GM13976 (cell line): ENCODE results near the gene FGD4.

Experiments
- DNase-seq: peaks from one replicate; pipeline ENCODE4 v3.0.0; 2012; ENCODE audit warnings: low spot score
- in situ Hi-C: fragments of 300-500 bp; cut with MboI; formaldehyde crosslinking; loops from one replicate; pipeline ENCODE4 v1.12.0; 2022; ENCODE audit warnings: low sequenced_read_pairs, mixed read lengths, inconsistent platforms; ENCODE audit not compliant: unreplicated experiment
- TF ChIP-seq, protein P1 (sequence below): IDR thresholded peaks from 2 replicates; pipeline ENCODE4 v1.5.1; 2012; ENCODE audit warnings: borderline replicate concordance, mild to moderate bottlenecking; ENCODE audit not compliant: insufficient read depth; ENCODE audit errors: extremely low read depth, missing control alignments, control extremely low read depth

FGD4 gene

DNA sequence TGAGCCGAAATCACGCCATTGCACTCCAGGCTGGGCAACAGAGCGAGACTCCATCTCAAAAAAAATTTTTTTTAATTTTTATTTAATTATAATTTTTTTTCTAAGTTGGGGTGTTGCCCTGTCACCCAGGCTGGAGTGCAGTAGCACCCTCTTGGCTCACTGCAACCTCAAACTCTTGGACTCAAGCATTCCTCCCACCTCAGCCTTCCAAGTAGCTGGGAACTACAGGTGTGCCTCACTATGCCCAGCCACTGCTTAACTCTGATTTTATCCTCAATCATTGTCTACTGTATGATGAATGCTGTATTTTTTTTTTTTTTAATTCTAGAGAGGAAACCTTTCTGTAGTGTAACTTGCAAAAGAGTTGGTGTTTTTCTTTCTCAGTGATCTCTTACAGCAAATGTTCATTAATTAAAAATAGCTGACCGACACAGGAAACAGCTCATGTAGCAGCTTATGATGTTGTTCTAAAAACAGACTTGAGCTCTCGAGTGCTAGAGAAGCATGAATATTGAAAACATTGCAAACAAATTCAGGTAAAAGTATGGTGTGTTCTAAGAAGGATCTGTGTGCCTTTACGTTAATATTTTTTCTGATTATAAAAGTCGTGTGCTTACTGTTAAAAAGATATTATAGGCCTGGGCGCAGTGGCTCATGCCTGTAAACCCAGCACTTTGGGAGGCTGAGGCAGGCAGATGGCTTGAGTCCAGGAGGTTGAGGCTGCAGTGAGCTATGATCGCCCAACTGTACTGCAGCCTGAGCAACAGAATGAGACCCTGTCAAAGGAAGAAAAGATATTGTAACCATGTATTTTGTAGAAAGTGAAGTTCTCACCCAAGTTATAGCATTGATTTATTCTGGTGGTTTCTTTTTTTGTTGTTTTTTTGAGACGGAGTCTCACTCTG, 68.9 kb downstream of the FGD4 start:
- in situ Hi-C loops, result loop anchor here (25.0 kb wide), 1 partner anchor 1544 kb away; the partner anchor contains the start of gene ALG10
- no peak for DNase-seq
- TF ChIP-seq, protein P1, sequence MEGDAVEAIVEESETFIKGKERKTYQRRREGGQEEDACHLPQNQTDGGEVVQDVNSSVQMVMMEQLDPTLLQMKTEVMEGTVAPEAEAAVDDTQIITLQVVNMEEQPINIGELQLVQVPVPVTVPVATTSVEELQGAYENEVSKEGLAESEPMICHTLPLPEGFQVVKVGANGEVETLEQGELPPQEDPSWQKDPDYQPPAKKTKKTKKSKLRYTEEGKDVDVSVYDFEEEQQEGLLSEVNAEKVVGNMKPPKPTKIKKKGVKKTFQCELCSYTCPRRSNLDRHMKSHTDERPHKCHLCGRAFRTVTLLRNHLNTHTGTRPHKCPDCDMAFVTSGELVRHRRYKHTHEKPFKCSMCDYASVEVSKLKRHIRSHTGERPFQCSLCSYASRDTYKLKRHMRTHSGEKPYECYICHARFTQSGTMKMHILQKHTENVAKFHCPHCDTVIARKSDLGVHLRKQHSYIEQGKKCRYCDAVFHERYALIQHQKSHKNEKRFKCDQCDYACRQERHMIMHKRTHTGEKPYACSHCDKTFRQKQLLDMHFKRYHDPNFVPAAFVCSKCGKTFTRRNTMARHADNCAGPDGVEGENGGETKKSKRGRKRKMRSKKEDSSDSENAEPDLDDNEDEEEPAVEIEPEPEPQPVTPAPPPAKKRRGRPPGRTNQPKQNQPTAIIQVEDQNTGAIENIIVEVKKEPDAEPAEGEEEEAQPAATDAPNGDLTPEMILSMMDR, result no peak

DNA sequence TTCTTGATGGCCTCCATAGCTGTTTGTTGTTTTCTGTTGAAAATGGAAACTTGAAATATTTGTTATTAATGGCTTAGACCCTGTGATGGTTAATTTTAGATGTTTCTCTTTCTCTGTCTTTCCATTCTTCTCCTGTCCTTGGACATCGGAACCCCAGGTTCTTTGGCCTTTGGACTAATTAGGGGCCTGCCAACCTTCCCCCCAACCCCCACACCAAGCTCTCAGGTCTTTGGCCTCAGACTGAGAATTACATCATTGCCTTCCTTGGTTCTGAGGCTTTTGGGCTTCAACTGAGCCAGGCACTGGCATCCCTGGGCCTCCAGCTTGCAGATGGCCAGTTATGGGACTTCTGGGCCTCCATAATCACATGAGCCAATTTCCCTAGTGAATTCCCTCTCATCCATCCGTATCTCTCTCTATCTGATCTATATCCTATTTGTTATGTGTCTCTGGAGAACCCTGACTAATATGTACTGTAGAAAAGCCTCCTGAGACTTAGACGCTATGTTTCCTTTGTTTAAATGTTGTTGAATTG, 71.6 kb downstream of the FGD4 start:
- TF ChIP-seq, protein P1, result no peak
- in situ Hi-C loops, result loop anchor here (25.0 kb wide), 1 partner anchor 1541 kb away; the partner anchor contains the start of gene ALG10
- DNase-seq, result no peak

DNA sequence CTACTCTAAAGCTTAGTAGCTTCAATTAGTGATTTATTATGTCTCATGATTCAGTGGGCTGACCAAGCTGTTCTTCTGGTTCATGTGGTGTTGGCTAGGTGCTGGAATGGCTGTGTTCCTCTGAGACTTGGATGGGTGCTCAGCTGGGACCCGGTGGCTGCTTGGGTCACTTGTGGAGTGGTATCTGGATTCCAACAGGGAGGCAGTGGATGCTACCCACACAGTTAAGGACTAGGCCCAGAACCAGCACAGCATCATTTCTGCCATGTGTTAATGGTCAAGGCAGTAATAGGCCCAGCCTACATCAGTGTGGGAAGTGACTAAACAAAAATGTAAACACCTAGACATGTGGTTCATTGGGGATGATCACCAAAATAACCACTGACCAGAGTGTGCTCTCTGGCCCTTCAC, 72.2 kb downstream of the FGD4 start:
- in situ Hi-C loops, result loop anchor here (25.0 kb wide), 1 partner anchor 1541 kb away; the partner anchor contains the start of gene ALG10
- DNase-seq, result peak; percentile 26
- TF ChIP-seq, protein P1, result no peak

DNA sequence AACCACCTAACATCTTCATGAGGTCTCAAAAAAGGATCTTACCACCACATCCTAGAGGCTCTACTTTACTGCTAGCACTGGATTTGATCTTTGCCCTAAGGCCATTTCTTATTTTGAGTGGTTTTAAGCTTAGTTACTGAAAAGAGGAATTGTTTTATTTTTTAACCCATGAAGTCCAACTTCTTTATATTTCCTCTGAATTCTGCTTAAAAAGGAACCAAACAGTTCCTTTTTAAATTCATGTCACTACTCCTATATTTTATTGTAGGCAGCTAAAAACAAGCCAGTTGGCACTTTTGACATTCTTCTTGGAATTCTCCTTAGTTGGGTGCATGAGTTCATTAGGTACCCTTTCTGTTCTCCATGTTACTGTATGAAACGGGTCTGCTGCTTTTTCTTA, 76.4 kb downstream of the FGD4 start:
- TF ChIP-seq, protein P1, result no peak
- in situ Hi-C loops, result no loop called here
- DNase-seq, result no peak

DNA sequence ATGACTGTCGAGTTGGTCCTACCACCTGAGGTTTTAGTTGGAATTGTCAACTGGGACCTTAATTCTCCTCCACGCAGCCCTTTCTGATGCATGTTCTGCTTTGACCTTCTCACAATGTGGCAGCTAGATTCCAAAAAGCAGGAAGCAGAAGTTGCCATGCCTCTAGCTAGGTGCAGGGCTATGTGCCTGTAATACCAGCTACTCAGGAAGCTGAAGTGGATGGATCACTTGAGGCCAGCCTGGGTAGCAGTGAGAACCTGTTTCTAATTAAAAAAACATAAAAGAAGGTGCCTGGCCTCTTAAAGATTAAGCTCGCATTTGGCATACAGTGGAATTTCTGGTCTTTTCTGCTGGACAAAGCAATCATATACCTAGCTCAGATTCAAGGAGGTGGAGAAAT, 77.1 kb downstream of the FGD4 start:
- TF ChIP-seq, protein P1, result no peak
- in situ Hi-C loops, result no loop called here
- no peak for DNase-seq

DNA sequence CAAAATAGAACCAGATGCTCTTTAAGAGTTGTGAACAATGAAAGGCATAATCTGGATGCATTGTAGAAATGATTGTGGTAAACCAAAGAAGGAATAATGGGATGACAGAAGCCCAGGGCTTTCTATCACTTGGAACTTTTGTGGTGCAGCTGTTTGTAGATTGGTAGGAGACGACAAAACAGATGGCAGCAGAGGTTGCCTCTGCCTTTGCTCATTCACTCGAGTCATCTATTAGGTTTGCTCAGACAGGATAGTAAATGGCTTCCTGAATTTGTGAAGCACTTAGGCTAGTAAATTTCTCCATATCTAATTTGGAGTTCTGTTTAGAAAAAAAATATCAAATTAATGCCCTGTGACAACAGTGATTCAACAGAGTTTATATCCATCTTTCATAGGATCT, 78.4 kb downstream of the FGD4 start:
- TF ChIP-seq, protein P1, result no peak
- no peak for DNase-seq
- in situ Hi-C loops, result no loop called here
